CD14-positive monocyte (primary cell): ENCODE data around the gene SLC6A20. TPM values are rescaled to one million over a fixed set of nuclear protein-coding genes. Genes with fewer than 3 reads are reported as not detected.

ENCODE experiments used
- DNase-seq, 3 donors: peaks; one replicate each; pipeline ENCODE4 v3.0.0-alpha.2; 2011 to 2022
- H2AFZ ChIP-seq: 2 replicates; pipeline ENCODE4 v1.6.0; 2012; ENCODE audit warnings: mild to moderate bottlenecking, low read depth, low read length, inconsistent platforms; ENCODE audit not compliant: insufficient read depth, poor library complexity, severe bottlenecking
- H3K27ac ChIP-seq, 2 donors: 1 replicate in 1 of 2; 2 replicates in 1 of 2; pipeline ENCODE4 v1.5.1; 2012 to 2013; ENCODE audit warnings: low read length in 2 of 2, control low read depth in 1 of 2, inconsistent platforms in 1 of 2, low read depth in 1 of 2, mild to moderate bottlenecking in 1 of 2
- H3K27me3 ChIP-seq, 2 donors: one replicate each; pipeline versions ENCODE4 v1.6.0 to v1.6.1; 2011 to 2013; ENCODE audit warnings: low read length in 2 of 2; ENCODE audit not compliant: control insufficient read depth in 2 of 2, insufficient read depth in 2 of 2
- H3K36me3 ChIP-seq, 2 donors: replicated peaks in 1 of 2; 1 replicate in 1 of 2; 2 replicates in 1 of 2; pipeline versions ENCODE4 v1.5.1 to v1.6.1; 2012 to 2013; ENCODE audit warnings: low read length in 2 of 2, control low read depth in 1 of 2, inconsistent platforms in 1 of 2, mild to moderate bottlenecking in 1 of 2; ENCODE audit not compliant: insufficient read depth in 2 of 2, control insufficient read depth in 1 of 2
- H3K4me1 ChIP-seq, 2 donors: 1 replicate in 1 of 2; 2 replicates in 1 of 2; pipeline versions ENCODE4 v1.5.1 to v1.6.1; 2012 to 2013; ENCODE audit warnings: low read length in 2 of 2, control low read depth in 1 of 2, inconsistent platforms in 1 of 2, mild to moderate bottlenecking in 1 of 2, moderate library complexity in 1 of 2; ENCODE audit not compliant: insufficient read depth in 2 of 2, control insufficient read depth in 1 of 2
- H3K4me2 ChIP-seq: replicated peaks from 2 replicates; pipeline ENCODE3; 2012; ENCODE audit warnings: low read length, moderate library complexity, mild to moderate bottlenecking; ENCODE audit not compliant: poor library complexity, severe bottlenecking; ENCODE audit errors: extremely low read depth
- H3K4me3 ChIP-seq, 3 experiments: fragments of 200-600 bp in 1 of 3; sonication (generic) in 1 of 3; replicated peaks in 1 of 3; 1 replicate in 2 of 3; 2 replicates in 1 of 3; pipeline ENCODE4 v1.5.1; 2011 to 2013; ENCODE audit warnings: low read length in 3 of 3, mild to moderate bottlenecking in 3 of 3, control low read depth in 2 of 3, low read depth in 2 of 3, inconsistent platforms in 1 of 3, moderate library complexity in 1 of 3
- H3K79me2 ChIP-seq: 2 replicates; pipeline ENCODE4 v1.6.0; 2012; ENCODE audit warnings: mild to moderate bottlenecking, control low read depth, inconsistent platforms, low read length, moderate library complexity; ENCODE audit not compliant: insufficient read depth
- H3K9ac ChIP-seq: 2 replicates; pipeline ENCODE4 v1.6.0; 2017; ENCODE audit warnings: low read length, mild to moderate bottlenecking; ENCODE audit not compliant: insufficient read depth, poor library complexity, severe bottlenecking
- H3K9me3 ChIP-seq, 2 donors: replicated peaks in 1 of 2; 1 replicate in 1 of 2; 2 replicates in 1 of 2; pipeline versions ENCODE4 v1.5.1 to v1.6.1; 2012 to 2013; ENCODE audit warnings: low read length in 2 of 2, control low read depth in 1 of 2; ENCODE audit not compliant: control insufficient read depth in 1 of 2, insufficient read depth in 1 of 2
- H4K20me1 ChIP-seq: 2 replicates; pipeline ENCODE4 v1.6.0; 2012; ENCODE audit warnings: mild to moderate bottlenecking, low read length, control low read depth, moderate library complexity; ENCODE audit not compliant: insufficient read depth
- H3K27ac Mint-ChIP-seq, 7 donors: one replicate each; pipeline ENCODE4 v1.8.0; 2020; ENCODE audit warnings: mild to moderate bottlenecking in 7 of 7, mixed read lengths in 7 of 7, moderate library complexity in 6 of 7, inconsistent platforms in 2 of 7
- H3K27me3 Mint-ChIP-seq, 3 donors: one replicate each; pipeline ENCODE4 v1.8.0; 2021 to 2022; ENCODE audit warnings: low read depth in 3 of 3, mild to moderate bottlenecking in 3 of 3, mixed read lengths in 3 of 3, moderate library complexity in 3 of 3, inconsistent platforms in 1 of 3
- H3K36me3 Mint-ChIP-seq, 2 donors: one replicate each; pipeline ENCODE4 v1.8.0; 2020; ENCODE audit warnings: mixed read lengths in 2 of 2, inconsistent platforms in 1 of 2, mild to moderate bottlenecking in 1 of 2
- H3K4me1 Mint-ChIP-seq: one replicate; pipeline ENCODE4 v1.8.0; 2020; ENCODE audit warnings: mild to moderate bottlenecking, mixed read lengths
- H3K4me3 Mint-ChIP-seq, 2 donors: one replicate each; pipeline ENCODE4 v1.8.0; 2020; ENCODE audit warnings: mild to moderate bottlenecking in 2 of 2, mixed read lengths in 2 of 2, moderate library complexity in 1 of 2
- H3K9me3 Mint-ChIP-seq, 7 donors: one replicate each; pipeline ENCODE4 v1.8.0; 2020 to 2022; ENCODE audit warnings: mixed read lengths in 7 of 7, mild to moderate bottlenecking in 6 of 7, moderate library complexity in 6 of 7, inconsistent platforms in 2 of 7
- CTCF ChIP-seq: fragments of 200-600 bp; IDR thresholded peaks from one replicate; pipeline ENCODE4 v1.8.0; 2022; ENCODE audit warnings: antibody characterized with exemption, mild to moderate bottlenecking
- WGBS: methylation state at CpG from one replicate; pipeline ENCODE4 v1.1.5; 2013; ENCODE audit warnings: missing lambda C conversion rate; ENCODE audit not compliant: insufficient coverage; 5-methylcytosine and 5-hydroxymethylcytosine counted together
- intact Hi-C, 2 donors: fragments of 100-400 bp; cut with micrococcal nuclease; formaldehyde crosslinking; loops; one replicate each; pipeline versions ENCODE4 v1.15.0 to v1.15.1; 2023
- polyA plus RNA-seq, 3 donors: library from polyadenylated mRNA; depleted of rRNA in 1 of 3; unstranded in 2 of 3; stranded (reverse) in 1 of 3; fragments of 300-500 nt in 2 of 3; fragments of >200 nt in 1 of 3; fragmentation: Illumina TruSeq in 2 of 3; gene quantifications; 1 replicate in 2 of 3; 2 replicates in 1 of 3; pipeline ENCODE4 v1.2.3, GENCODE V29; 2012 to 2021

SLC6A20 gene
- polyA plus RNA-seq, 3 donors: not detected

- Histone ChIP-seq H3K36me3 (no peaks in the 10 kb centered on the region), H3K27me3 (peaks cover 11 to 13% of the 10 kb centered on the region in 2 donors), H3K9me3 (no peaks in the 10 kb centered on the region), H3K79me2 (no peaks in the 10 kb centered on the region), H2AFZ (no peak overlapping the region), H3K4me3 (no peak overlapping the region), H3K4me1 (peaks cover 18 to 19% of the 10 kb centered on the region in 2 donors), H4K20me1 (no peaks in the 10 kb centered on the region), H3K4me2 (no peak overlapping the region), H3K9ac (no peak overlapping the region), H3K27ac (no peak overlapping the region)
- TF ChIP-seq CTCF: no peak
- intact Hi-C loops: no loop called here
- Mint-ChIP-seq H3K36me3 (no peaks in the 10 kb centered on the region), H3K4me3 (no peak overlapping the region), H3K27ac (no peak overlapping the region), H3K9me3 (peaks cover 0 to 5% (median 5%) of the 10 kb centered on the region in 7 donors), H3K4me1 (peaks cover 25% of the 10 kb centered on the region), H3K27me3 (peaks cover 7 to 21% (median 14%) of the 10 kb centered on the region in 3 donors)
- no peak for DNase-seq
- 100% methylated on average over 7 of the region's 9 CpGs for WGBS
Measured at GRCh38 chr3:45842851-45843625, 46.7 kb upstream of the SLC6A20 start.

GRCh38 chr3:45841757-45842491 lies 45.6 kb upstream of the SLC6A20 start, which contains the start of gene LZTFL1:
LZTFL1 (minus strand) TSS chr3:45842119; CDS start chr3:45841991, 128 bp downstream.
- Mint-ChIP-seq H3K4me3 (peak within 1 kb of the TSS; percentile 86 to 94), H3K27me3 (peaks cover 5 to 17% (median 11%) of the 10 kb centered on the region in 3 donors), H3K36me3 (peaks cover 0 to 4% of the 10 kb centered on the region in 2 donors), H3K4me1 (peaks cover 25% of the 10 kb centered on the region), H3K27ac (peak within 1 kb of the TSS in 6 of 7 donors; percentile 74 to 89 (median 86)), H3K9me3 (peaks cover 0 to 5% (median 5%) of the 10 kb centered on the region in 7 donors)
- Histone ChIP-seq H3K9ac (peak within 1 kb of the TSS; percentile 62), H3K4me2 (peak within 1 kb of the TSS; percentile 89), H3K36me3 (no peaks in the 10 kb centered on the region), H3K4me3 (peak within 1 kb of the TSS; percentile 66 to 81 (median 79)), H2AFZ (peak within 1 kb of the TSS; percentile 92), H4K20me1 (no peaks in the 10 kb centered on the region), H3K79me2 (no peaks in the 10 kb centered on the region), H3K27ac (peak within 1 kb of the TSS; percentile 15 to 64), H3K4me1 (peaks cover 18 to 19% of the 10 kb centered on the region in 2 donors), H3K9me3 (no peaks in the 10 kb centered on the region), H3K27me3 (peaks cover 2 to 9% of the 10 kb centered on the region in 2 donors)
- peak; percentile 96 to 97 (median 97) for DNase-seq
- intact Hi-C loops: loop anchor here in 1 of 2 donors (1.0 kb wide), 1 partner anchor 7 kb away; no protein-coding TSS in a partner anchor
- no peak for TF ChIP-seq CTCF
- under 1% methylated on average over 47 of the region's 49 CpGs for WGBS
